ENCODE results near the gene LRFN2. TPM values are rescaled to one million over a fixed set of nuclear protein-coding genes. Genes with fewer than 3 reads are reported as not detected.

Gene LRFN2
- total RNA-seq, 2 experiments from 2014 or later, result not detected

DNA sequence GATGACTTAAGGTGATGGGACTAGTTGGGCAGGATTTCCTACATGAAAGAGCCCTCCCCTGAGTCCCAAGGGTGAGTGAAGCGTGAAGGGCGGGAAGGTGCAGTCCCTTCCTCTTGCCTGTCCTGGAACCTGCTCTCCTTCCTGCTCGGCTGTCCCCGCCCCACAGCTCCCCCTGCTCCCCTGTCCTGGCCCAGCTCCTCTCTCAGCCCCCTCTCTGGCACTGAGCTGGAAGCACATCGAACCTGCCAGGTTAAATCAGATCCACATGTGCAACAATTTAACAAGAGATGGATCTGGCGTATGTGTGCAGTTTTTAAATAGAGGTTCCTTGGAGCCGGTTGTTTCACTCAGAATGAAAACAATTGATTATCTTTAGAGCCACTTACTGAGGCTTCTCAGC lies 95.0 kb downstream of the LRFN2 start:
- Histone ChIP-seq H3K4me3 (ENCODE audit: low read length) (no peak overlapping the region), H3K36me3 (ENCODE audit: insufficient read depth, low read length) (no peaks in the 10 kb centered on the region), H3K4me1 (ENCODE audit: insufficient read depth, low read length) (no peaks in the 10 kb centered on the region), H3K27ac (ENCODE audit: low read depth in 1 of 2, low read length in 2 of 2) (no peak overlapping the region), H3K27me3 (ENCODE audit: control insufficient read depth in 1 of 2, insufficient read depth in 2 of 2, low read length in 2 of 2) (no peaks in the 10 kb centered on the region), H3K9me3 (ENCODE audit: control insufficient read depth in 1 of 2, insufficient read depth in 1 of 2, low read length in 2 of 2) (no peaks in the 10 kb centered on the region)
- DNase-seq, result no peak
- intact Hi-C loops (cut with DNase I, micrococcal nuclease), result no loop called here
- Mint-ChIP-seq H3K27ac (no peak overlapping the region), H3K36me3 (ENCODE audit: low read depth) (no peaks in the 10 kb centered on the region), H3K27me3 (no peaks in the 10 kb centered on the region), H3K4me3 (no peak overlapping the region), H3K4me1 (ENCODE audit: low read depth) (no peaks in the 10 kb centered on the region), H3K9me3 (no peaks in the 10 kb centered on the region)
- ChIA-PET CTCF (no interaction called here), POLR2A (no interaction called here)
- TF ChIP-seq CTCF (IDR thresholded peaks at IDR 0.05), result no peak
- no peak for ATAC-seq (ENCODE audit: poor library complexity)

DNA sequence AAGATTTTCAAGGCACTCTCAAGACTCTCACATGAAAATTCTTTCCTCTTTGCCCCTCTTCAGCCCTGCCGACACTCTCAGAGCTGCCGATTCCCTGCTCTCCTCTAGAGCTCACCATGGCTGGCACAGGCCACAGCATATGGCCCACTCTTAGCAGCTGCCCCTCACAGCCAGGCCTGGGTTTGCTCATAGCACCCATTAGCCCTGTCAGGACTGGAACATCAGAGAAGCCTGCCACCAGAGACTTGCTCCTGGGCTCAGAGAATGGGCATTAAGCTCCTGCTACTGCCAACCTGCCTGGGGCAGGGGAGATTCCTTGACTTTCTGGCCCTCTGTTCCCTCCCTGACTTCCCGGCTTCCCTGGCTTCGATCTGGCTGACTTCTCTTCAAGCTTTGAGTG lies 96.7 kb downstream of the LRFN2 start:
- no peak for ATAC-seq (ENCODE audit: poor library complexity)
- H3K4me3 ChIP-seq (ENCODE audit: low read length), result no peak overlapping the region
- Mint-ChIP-seq H3K36me3 (ENCODE audit: low read depth) (no peaks in the 10 kb centered on the region), H3K4me1 (ENCODE audit: low read depth) (no peaks in the 10 kb centered on the region), H3K9me3 (no peaks in the 10 kb centered on the region), H3K27ac (no peak overlapping the region), H3K4me3 (no peak overlapping the region), H3K27me3 (no peaks in the 10 kb centered on the region)
- no peak overlapping the region for H3K27ac ChIP-seq (ENCODE audit: low read depth in 1 of 2, low read length in 2 of 2)
- ChIA-PET POLR2A (no interaction called here), CTCF (no interaction called here)
- no peaks in the 10 kb centered on the region for H3K27me3 ChIP-seq (ENCODE audit: control insufficient read depth in 1 of 2, insufficient read depth in 2 of 2, low read length in 2 of 2)
- H3K4me1 ChIP-seq (ENCODE audit: insufficient read depth, low read length), result no peaks in the 10 kb centered on the region
- no peaks in the 10 kb centered on the region for H3K36me3 ChIP-seq (ENCODE audit: insufficient read depth, low read length)
- DNase-seq, result no peak
- no peak for TF ChIP-seq CTCF (IDR thresholded peaks at IDR 0.05)
- H3K9me3 ChIP-seq (ENCODE audit: control insufficient read depth in 1 of 2, insufficient read depth in 1 of 2, low read length in 2 of 2), result no peaks in the 10 kb centered on the region
- intact Hi-C loops (cut with DNase I, micrococcal nuclease), result no loop called here

DNA sequence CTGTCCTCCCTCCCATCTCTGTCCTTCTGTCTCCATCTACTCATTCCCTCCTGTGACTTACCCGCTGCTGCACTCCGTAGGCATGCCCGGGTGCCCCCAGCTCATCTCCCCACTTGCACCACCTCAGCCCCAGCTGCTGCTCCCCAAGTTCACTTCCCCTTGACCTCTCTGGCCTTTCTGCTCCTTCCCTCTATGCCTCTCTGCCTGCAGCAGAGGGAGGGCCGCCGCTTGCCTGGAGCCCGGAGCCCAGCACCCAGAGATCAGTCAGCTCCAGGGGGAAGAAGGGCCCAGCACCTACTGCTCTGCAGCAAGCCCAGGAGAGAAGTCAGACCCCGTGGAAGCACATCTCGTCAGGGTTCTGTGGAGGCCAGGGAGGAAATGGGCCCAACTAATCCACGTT lies 97.4 kb downstream of the LRFN2 start:
- Histone ChIP-seq H3K4me3 (ENCODE audit: low read length) (no peak overlapping the region), H3K27ac (ENCODE audit: low read depth in 1 of 2, low read length in 2 of 2) (no peak overlapping the region), H3K9me3 (ENCODE audit: control insufficient read depth in 1 of 2, insufficient read depth in 1 of 2, low read length in 2 of 2) (no peaks in the 10 kb centered on the region), H3K27me3 (ENCODE audit: control insufficient read depth in 1 of 2, insufficient read depth in 2 of 2, low read length in 2 of 2) (no peaks in the 10 kb centered on the region), H3K4me1 (ENCODE audit: insufficient read depth, low read length) (no peaks in the 10 kb centered on the region), H3K36me3 (ENCODE audit: insufficient read depth, low read length) (no peaks in the 10 kb centered on the region)
- no peaks in the 10 kb centered on the region for H3K9me3 Mint-ChIP-seq
- intact Hi-C loops (cut with DNase I, micrococcal nuclease), result no loop called here
- no peaks in the 10 kb centered on the region for H3K36me3 Mint-ChIP-seq (ENCODE audit: low read depth)
- H3K27me3 Mint-ChIP-seq, result no peaks in the 10 kb centered on the region
- no peaks in the 10 kb centered on the region for H3K4me1 Mint-ChIP-seq (ENCODE audit: low read depth)
- ChIA-PET POLR2A (no interaction called here), CTCF (no interaction called here)
- no peak for TF ChIP-seq CTCF (IDR thresholded peaks at IDR 0.05)
- ATAC-seq (ENCODE audit: poor library complexity) (no peak), DNase-seq (no peak)
- H3K27ac Mint-ChIP-seq, result no peak overlapping the region
- no peak overlapping the region for H3K4me3 Mint-ChIP-seq
